Measurements from ENCODE around the gene ROGDI.

Gene ROGDI

GRCh38 chr16:4813251-4814003, 11.0 kb upstream of the ROGDI start:
- DNase-seq, result no peak

GRCh38 chr16:4811773-4812172, 9.3 kb upstream of the ROGDI start:
- no peak for DNase-seq

- DNase-seq, result no peak
Measured at GRCh38 chr16:4811242-4811641, 8.8 kb upstream of the ROGDI start.

- no peak for DNase-seq
Measured at GRCh38 chr16:4806280-4806679, 3.8 kb upstream of the ROGDI start.

GRCh38 chr16:4805231-4805630, 2.8 kb upstream of the ROGDI start:
- DNase-seq, result no peak

- DNase-seq, result no peak
Measured at GRCh38 chr16:4803898-4804762, 1.7 kb upstream of the ROGDI start.

- DNase-seq, result no peak
Measured at GRCh38 chr16:4803401-4803844, 990 bp upstream of the ROGDI start.

- DNase-seq, result peak; percentile 87
Measured at GRCh38 chr16:4802659-4803287, 340 bp upstream of the ROGDI start.

GRCh38 chr16:4801051-4801961, 1.1 kb downstream of the ROGDI start:
- DNase-seq, result no peak

GRCh38 chr16:4800290-4801041, 2.0 kb downstream of the ROGDI start:
- DNase-seq, result peak; percentile 63

- no peak for DNase-seq
Measured at GRCh38 chr16:4799171-4799855, 3.1 kb downstream of the ROGDI start.

GRCh38 chr16:4798456-4798855, 4.0 kb downstream of the ROGDI start:
- no peak for DNase-seq

GRCh38 chr16:4797805-4798252, 4.6 kb downstream of the ROGDI start:
- DNase-seq, result no peak

GRCh38 chr16:4796982-4797804, 5.2 kb downstream of the ROGDI start:
- DNase-seq, result no peak

- no peak for DNase-seq
Measured at GRCh38 chr16:4795828-4796572, 6.4 kb downstream of the ROGDI start.

GRCh38 chr16:4795181-4795827, 7.1 kb downstream of the ROGDI start, which contains the start of gene SMIM22:
SMIM22 (plus strand) TSS chr16:4795369; CDS start chr16:4795735, 366 bp downstream.
- DNase-seq, result peak; percentile 83

GRCh38 chr16:4792951-4793513, 9.4 kb downstream of the ROGDI start:
- DNase-seq, result no peak

GRCh38 chr16:4790871-4791270, 11.6 kb downstream of the ROGDI start:
- no peak for DNase-seq

Measured in DMS153 (cell line).